Urinary bladder (tissue), 4 donors: ENCODE measurements around the gene TBX6. TPM values are rescaled to one million over a fixed set of nuclear protein-coding genes. Genes with fewer than 3 reads are reported as not detected.
A peak's percentile ranks its signal among the peaks of the same experiment; 100 is the strongest.

Source experiments
- DNase-seq: peaks from one replicate; pipeline ENCODE4 v3.0.0-alpha.2; 2015; ENCODE audit errors: extremely low spot score
- H3K27ac ChIP-seq: one replicate; pipeline ENCODE4 v1.5.1; 2013; ENCODE audit warnings: low read depth, mild to moderate bottlenecking, moderate library complexity
- H3K36me3 ChIP-seq: one replicate; pipeline ENCODE4 v1.6.1; 2013; ENCODE audit warnings: mild to moderate bottlenecking, moderate library complexity; ENCODE audit not compliant: insufficient read depth
- H3K4me1 ChIP-seq: one replicate; pipeline ENCODE4 v1.6.1; 2013; ENCODE audit warnings: mild to moderate bottlenecking, moderate library complexity; ENCODE audit not compliant: insufficient read depth
- H3K4me3 ChIP-seq: one replicate; pipeline ENCODE4 v1.5.1; 2013; ENCODE audit warnings: low read depth, low read length
- WGBS: extraction: QIAGEN DNeasy Blood & Tissue Kit; methylation state at CpG from one replicate; pipeline ENCODE4 v1.1.7; 2013; 5-methylcytosine and 5-hydroxymethylcytosine counted together
- polyA plus RNA-seq: library from polyadenylated mRNA; stranded (reverse); fragments of 200-250 nt; gene quantifications from one replicate; pipeline ENCODE4 v1.2.3, GENCODE V29; 2013
- total RNA-seq: library from RNA; depleted of rRNA; stranded (reverse); fragments of >200 nt; gene quantifications from one replicate; pipeline ENCODE4 v1.2.3, GENCODE V29; 2014
- donor health status: healthy with polysubstance abuse.
- donor health status: healthy.

Gene TBX6
- total and polyA plus RNA-seq, 2 donors = 0.79 to 2.2 TPM

DNA sequence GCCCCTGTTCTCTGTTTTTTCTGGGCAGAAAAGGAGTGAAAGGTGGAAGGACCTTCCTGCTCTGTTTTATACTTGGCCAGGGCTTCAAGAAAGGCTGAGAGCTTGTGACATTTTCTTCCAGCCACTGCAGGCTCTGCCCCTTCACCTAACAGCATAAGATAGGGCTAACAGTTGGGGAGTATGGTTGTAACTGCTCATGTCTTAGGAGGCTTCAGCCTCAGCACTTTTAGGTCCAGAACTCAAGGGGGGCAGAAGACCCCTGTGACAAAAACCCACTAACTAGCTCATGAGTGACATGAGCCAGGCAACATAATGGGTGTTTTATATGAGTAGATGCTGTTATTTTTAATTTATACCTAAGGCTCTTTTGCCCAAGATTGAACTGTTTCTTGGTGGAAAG, 21.2 kb downstream of the TBX6 start:
- Histone ChIP-seq H3K36me3 (peaks cover 10% of the 10 kb centered on the region), H3K4me1 (no peaks in the 10 kb centered on the region), H3K27ac (no peak overlapping the region), H3K4me3 (no peak overlapping the region)
- DNase-seq = no peak

GRCh38 chr16:30069611-30070462, 21.9 kb downstream of the TBX6 start:
- WGBS = 63% methylated on average over 31 of the region's 31 CpGs
- no peak for DNase-seq
- H3K4me3 ChIP-seq = no peak overlapping the region
- no peaks in the 10 kb centered on the region for H3K4me1 ChIP-seq
- no peak overlapping the region for H3K27ac ChIP-seq
- H3K36me3 ChIP-seq = peaks cover 10% of the 10 kb centered on the region

- Histone ChIP-seq H3K4me1 (no peaks in the 10 kb centered on the region), H3K27ac (no peak overlapping the region), H3K36me3 (peaks cover 10% of the 10 kb centered on the region), H3K4me3 (no peak overlapping the region)
- DNase-seq = no peak
- WGBS = 78% methylated on average over 17 of the region's 17 CpGs
Measured at GRCh38 chr16:30068750-30069610, 22.7 kb downstream of the TBX6 start.

DNA sequence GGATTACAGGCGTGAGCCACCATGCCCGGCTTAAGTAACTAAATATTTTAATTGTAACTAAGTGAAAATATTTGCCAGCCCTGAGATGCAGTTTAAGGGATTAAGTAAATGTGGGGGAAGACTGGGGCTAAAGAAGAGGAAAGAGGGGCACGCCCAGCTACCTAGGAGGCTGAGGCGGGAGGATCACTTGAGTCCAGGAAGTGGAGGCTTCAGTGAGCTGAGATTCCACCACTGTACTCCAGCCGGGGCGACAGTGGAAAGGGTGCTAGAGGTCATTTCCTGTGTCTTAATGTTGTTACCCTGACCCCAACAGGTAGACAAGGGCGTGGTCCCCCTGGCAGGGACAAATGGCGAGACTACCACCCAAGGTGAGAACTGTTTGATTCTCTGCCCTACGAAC, 23.4 kb downstream of the TBX6 start:
- WGBS = 82% methylated on average over 9 of the region's 9 CpGs
- no peak for DNase-seq
- Histone ChIP-seq H3K36me3 (peaks cover 10% of the 10 kb centered on the region), H3K27ac (no peak overlapping the region), H3K4me3 (no peak overlapping the region), H3K4me1 (no peaks in the 10 kb centered on the region)

DNA sequence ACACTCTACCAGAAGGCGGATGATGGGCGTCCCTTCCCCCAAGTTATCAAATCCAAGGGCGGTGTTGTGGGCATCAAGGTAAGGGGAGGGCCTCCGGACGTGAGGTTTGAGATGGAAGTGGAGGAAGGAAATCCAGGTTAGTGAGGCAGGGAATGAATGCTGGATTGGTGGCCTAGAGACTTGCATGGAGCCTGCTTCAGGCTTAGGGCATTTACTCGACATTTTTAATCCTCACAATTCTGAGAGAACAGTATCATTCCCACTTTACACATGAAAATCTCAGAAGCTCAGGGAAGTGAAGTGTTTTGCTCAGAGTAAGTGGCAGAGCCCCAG, 24.2 kb downstream of the TBX6 start:
- no peaks in the 10 kb centered on the region for H3K4me1 ChIP-seq
- WGBS = 67% methylated on average over 6 of the region's 6 CpGs
- no peak overlapping the region for H3K4me3 ChIP-seq
- no peak overlapping the region for H3K27ac ChIP-seq
- peaks cover 10% of the 10 kb centered on the region for H3K36me3 ChIP-seq
- DNase-seq = no peak

- H3K4me1 ChIP-seq = no peaks in the 10 kb centered on the region
- WGBS = 30% methylated on average over 21 of the region's 21 CpGs
- peaks cover 10% of the 10 kb centered on the region for H3K36me3 ChIP-seq
Measured at GRCh38 chr16:30066761-30067583, 24.8 kb downstream of the TBX6 start.

GRCh38 chr16:30065943-30066760, 25.6 kb downstream of the TBX6 start:
- DNase-seq = no peak
- WGBS = under 1% methylated on average over 44 of the region's 44 CpGs
- Histone ChIP-seq H3K27ac (peak overlapping the region; percentile 99), H3K4me3 (peak overlapping the region; percentile 87), H3K36me3 (peaks cover 10% of the 10 kb centered on the region), H3K4me1 (no peaks in the 10 kb centered on the region)

More at GRCh38 chr16:30066761-30067583, 24.8 kb downstream of the TBX6 start:
- Histone ChIP-seq H3K27ac (peak overlapping the region; percentile 99), H3K4me3 (peak overlapping the region; percentile 87)
- no peak for DNase-seq

GRCh38 chr16:30065102-30065942, 26.4 kb downstream of the TBX6 start, which contains the start of gene ALDOA:
ALDOA (plus strand) TSS chr16:30065760; CDS start chr16:30066898, 1,138 bp downstream.
- under 1% methylated on average over 99 of the region's 99 CpGs for WGBS
- Histone ChIP-seq H3K27ac (peak within 1 kb of the TSS; percentile 99), H3K4me3 (peak within 1 kb of the TSS; percentile 87), H3K4me1 (no peaks in the 10 kb centered on the region), H3K36me3 (peaks cover 9% of the 10 kb centered on the region)
- DNase-seq = peak; percentile 92

DNA sequence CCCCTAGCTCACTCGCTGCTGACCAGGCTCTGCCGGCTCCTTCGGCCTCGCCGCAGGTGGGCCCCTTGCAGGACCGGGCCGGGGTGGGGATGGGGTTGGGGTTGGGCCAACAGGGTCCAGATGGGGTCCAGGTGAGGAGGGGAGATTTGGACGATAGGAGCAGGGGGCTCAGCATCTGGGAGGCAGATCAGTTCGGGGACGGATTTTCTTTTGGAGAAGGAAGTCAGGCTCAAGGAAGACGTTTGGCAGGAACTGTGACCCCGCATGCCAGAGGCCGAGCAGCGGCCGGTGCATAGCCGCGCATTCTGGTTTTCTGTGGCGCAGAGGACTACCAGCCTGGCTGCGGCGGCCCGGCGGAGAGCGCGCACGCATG, 27.0 kb downstream of the TBX6 start:
- H3K36me3 ChIP-seq = peaks cover 5% of the 10 kb centered on the region
- peak overlapping the region; percentile 99 for H3K27ac ChIP-seq
- H3K4me1 ChIP-seq = no peaks in the 10 kb centered on the region
- H3K4me3 ChIP-seq = peak overlapping the region; percentile 72
- under 1% methylated on average over 25 of the region's 25 CpGs for WGBS
- no peak for DNase-seq

DNA sequence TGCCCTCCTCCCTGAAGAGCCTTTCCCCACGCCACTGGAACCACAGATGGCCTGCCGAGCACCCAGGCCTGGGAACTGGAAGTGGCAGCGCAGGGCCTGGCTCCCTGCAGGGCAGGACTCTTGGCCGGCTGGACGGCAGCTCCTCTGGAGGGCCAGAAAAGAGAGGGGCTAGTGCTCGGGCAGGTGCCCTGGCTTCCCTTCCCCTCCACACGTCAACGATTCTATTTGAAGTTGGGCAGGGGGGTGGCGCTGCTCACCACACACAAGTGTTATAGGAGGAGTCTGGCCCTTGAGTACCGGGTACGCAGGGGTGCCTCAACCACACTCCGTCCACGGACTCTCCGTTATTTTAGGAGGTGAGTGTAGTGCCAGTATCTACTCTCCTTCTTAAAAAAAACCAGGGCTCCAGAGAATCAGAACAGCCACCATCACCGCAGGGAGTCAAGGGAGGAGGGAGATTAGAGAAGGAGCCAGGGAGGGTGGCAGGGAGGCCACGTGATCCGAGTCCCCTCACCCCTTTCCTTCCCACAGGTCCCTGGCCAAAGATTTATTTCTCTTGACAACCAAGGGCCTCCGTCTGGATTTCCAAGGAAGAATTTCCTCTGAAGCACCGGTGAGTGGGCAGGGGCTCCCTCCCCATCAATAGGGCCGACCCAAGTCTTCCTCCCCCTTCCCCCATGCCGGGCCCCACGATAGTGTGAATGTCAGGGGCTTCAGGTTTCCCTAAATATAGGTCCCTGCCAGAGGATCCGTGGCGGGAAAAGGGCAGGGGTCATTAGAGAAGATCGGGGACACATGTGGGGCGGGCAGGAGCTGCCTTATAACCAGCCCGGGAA, 27.6 kb downstream of the TBX6 start:
- DNase-seq = no peak
- WGBS = 3% methylated on average over 27 of the region's 27 CpGs
- peak overlapping the region; percentile 72 for H3K4me3 ChIP-seq
- no peaks in the 10 kb centered on the region for H3K4me1 ChIP-seq
- peaks cover 2% of the 10 kb centered on the region for H3K36me3 ChIP-seq
- peak overlapping the region; percentile 99 for H3K27ac ChIP-seq

DNA sequence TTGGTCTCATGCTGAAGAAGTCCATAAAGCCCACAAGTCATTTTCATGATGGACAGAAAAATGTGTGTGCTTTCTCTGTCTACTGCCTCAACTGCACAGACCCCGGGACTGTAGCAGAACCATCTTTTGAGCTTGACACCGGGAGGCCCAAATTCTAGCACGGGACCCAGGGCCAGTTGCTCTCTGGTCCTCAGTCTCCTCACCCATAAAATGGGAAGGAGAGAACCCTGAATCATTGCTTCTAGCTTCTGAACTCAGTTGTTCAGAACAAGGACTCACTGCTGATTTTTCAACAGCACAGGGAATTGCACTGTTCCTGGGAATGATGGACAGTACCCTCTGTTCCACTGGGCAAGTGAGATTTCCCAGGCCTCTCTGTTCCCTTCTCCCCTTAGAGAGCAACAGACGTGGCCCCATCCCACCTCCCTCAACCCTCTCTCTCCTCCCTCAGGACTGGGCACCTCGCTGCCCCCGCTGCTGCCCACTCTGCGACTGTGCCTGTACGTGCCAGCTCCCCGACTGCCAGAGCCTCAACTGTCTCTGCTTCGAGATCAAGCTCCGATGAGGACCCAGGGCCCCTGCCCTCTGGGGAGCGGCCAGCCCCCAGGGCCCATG, 28.3 kb downstream of the TBX6 start:
- Histone ChIP-seq H3K36me3 (peaks cover 2% of the 10 kb centered on the region), H3K27ac (peak overlapping the region; percentile 99), H3K4me1 (no peaks in the 10 kb centered on the region), H3K4me3 (peak overlapping the region; percentile 72)
- 48% methylated on average over 12 of the region's 12 CpGs for WGBS
- no peak for DNase-seq
